Measurements from ENCODE around the gene ARL6IP4. TPM values are rescaled to one million over a fixed set of nuclear protein-coding genes. Genes with fewer than 3 reads are reported as not detected.

Gene ARL6IP4
- total RNA-seq, 4 donors from 2014 or later = 84.2 to 212 (median 153) TPM

DNA sequence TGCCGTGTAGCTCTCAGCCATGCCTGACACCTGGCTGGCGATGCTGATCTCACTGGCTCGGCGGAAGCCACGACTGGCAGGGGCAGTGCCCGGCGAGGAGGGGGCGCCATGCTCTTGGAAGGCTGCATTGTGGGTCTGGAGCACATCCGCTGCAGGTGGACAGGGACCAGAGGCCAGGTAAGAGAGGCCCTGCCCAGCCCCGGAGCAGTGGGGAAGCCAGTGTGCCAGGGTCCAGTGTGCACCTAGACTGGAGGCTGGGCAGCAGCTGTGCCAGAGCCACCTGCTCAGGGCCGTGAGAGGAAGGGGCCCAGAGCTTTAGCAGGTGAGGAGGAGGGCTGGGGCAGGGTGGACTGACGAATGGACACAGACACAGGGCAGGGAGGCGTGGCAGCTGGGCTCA, 10.1 kb downstream of the ARL6IP4 start:
- WGBS, 2 donors = 93% methylated on average over 2 of the region's 13 CpGs; no CpG with 5 or more reads in 1 of the 2 donors
- DNase-seq = no peak
- Histone ChIP-seq H3K4me3 (no peak overlapping the region), H3K9me3 (no peaks in the 10 kb centered on the region), H3K36me3 (peaks cover 0 to 82% (median 5%) of the 10 kb centered on the region in 3 donors), H3K27me3 (no peaks in the 10 kb centered on the region), H3K27ac (no peak overlapping the region), H3K4me1 (peaks cover 0 to 3% (median 0%) of the 10 kb centered on the region in 3 donors)
- intact Hi-C loops (cut with DNase I) = no loop called here
- TF ChIP-seq, protein P1, sequence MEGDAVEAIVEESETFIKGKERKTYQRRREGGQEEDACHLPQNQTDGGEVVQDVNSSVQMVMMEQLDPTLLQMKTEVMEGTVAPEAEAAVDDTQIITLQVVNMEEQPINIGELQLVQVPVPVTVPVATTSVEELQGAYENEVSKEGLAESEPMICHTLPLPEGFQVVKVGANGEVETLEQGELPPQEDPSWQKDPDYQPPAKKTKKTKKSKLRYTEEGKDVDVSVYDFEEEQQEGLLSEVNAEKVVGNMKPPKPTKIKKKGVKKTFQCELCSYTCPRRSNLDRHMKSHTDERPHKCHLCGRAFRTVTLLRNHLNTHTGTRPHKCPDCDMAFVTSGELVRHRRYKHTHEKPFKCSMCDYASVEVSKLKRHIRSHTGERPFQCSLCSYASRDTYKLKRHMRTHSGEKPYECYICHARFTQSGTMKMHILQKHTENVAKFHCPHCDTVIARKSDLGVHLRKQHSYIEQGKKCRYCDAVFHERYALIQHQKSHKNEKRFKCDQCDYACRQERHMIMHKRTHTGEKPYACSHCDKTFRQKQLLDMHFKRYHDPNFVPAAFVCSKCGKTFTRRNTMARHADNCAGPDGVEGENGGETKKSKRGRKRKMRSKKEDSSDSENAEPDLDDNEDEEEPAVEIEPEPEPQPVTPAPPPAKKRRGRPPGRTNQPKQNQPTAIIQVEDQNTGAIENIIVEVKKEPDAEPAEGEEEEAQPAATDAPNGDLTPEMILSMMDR (IDR thresholded peaks at IDR 0.05) = no peak
- TF ChIP-seq POLR2A (IDR thresholded peaks at IDR 0.05) = no peak

DNA sequence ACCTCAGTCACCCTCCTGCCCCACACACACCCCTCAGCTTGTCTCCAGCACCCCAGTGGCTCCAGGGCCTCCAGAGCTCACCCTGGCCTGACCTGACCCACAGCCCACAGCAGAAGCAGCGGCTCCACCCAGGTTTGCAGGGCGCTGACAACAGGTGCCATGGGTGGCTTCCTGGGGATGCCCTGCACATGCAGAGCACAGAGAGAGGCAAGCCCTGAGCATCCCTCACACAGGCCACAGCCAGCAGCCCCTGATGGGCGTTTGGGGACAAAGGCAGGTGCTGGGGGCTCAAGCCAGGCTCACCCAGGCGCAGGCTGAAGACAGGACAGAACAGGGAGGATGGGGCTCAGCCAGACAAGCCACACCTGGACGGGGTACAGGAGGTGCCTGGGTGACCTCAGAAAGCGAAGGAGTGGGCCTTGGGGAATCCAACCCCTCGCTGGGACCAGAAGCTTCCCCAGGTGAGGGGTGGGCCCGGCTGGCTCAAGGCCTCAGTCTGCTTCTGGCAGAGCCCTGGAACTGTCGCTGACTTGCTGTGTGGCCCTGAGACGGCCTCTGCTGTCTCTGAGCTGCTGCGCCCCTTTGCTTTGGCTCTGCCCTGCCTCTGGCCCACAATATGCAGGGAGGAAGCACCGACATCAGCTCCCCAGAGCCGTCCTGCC, 10.6 kb downstream of the ARL6IP4 start:
- intact Hi-C loops (cut with DNase I) = no loop called here
- TF ChIP-seq, protein P1 (IDR thresholded peaks at IDR 0.05) = no peak
- TF ChIP-seq POLR2A (IDR thresholded peaks at IDR 0.05) = no peak
- no peak overlapping the region for H3K4me3 ChIP-seq
- no peak overlapping the region for H3K27ac ChIP-seq
- no peaks in the 10 kb centered on the region for H3K9me3 ChIP-seq
- H3K27me3 ChIP-seq = no peaks in the 10 kb centered on the region
- DNase-seq = no peak
- H3K36me3 ChIP-seq = peaks cover 0 to 82% (median 3%) of the 10 kb centered on the region in 3 donors
- WGBS, 2 donors = 100% methylated on average over 2 of the region's 13 CpGs; no CpG with 5 or more reads in 1 of the 2 donors
- peaks cover 0 to 4% (median 0%) of the 10 kb centered on the region in 3 donors for H3K4me1 ChIP-seq

DNA sequence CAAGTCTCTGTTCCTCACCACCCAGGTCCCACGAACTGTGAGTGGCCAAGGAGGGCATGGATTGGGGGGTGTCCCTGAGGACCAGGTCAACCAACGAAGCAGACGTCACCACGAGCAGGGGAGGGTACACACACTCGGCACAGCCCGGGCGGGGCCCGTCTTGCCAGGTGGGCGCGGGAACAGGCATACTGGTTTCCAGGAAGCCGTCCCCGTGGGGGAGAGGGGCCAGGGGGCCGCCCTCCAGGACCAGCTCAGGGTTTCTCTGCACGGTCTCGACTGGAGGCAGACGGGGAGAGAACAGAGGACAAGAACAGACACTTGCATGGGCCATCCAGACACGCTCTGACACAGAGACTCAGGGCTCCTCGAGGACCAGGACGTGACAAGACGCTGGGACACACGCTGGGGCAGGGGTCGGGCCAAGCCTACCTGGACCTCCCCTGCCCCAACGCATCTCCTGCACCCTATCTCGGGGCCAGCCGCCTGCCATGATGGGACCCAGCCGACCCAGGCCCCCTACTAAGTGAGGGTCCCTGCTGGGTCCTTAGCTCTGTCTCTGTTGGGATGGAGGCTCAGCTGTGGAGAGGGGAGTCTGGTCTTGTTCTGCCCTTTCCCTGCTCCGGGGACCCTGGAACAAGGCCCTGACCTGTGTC, 11.3 kb downstream of the ARL6IP4 start:
- DNase-seq = no peak
- Histone ChIP-seq H3K9me3 (no peaks in the 10 kb centered on the region), H3K36me3 (peaks cover 0 to 82% (median 0%) of the 10 kb centered on the region in 3 donors), H3K27me3 (no peaks in the 10 kb centered on the region), H3K4me1 (peaks cover 0 to 4% (median 0%) of the 10 kb centered on the region in 3 donors), H3K27ac (no peak overlapping the region), H3K4me3 (no peak overlapping the region)
- TF ChIP-seq POLR2A (IDR thresholded peaks at IDR 0.05) = no peak
- TF ChIP-seq, protein P1 (IDR thresholded peaks at IDR 0.05) = no peak
- 80% methylated on average over 8 of the region's 27 CpGs; no CpG with 5 or more reads in 1 of the 2 donors for WGBS, 2 donors
- intact Hi-C loops (cut with DNase I) = no loop called here

DNA sequence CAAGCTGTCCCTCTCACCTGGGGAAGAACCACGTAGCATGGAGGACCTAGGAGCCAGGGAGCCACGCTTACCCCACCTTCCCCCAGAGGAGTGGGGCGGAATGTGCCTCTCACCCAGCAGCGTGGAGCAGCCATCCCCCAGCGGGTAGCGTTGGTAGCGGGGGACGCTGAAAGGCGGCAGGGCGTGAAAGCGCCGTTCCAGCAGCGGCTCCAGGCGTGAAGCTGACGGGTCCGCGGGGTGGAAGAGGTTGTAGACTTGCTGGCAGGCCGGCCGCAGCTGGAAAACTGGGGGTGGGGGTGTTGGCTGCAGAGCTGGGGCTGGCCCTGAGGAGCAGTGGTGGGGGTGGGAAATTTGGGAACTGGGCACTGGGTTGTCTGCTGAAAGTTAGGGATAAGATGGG, 11.9 kb downstream of the ARL6IP4 start:
- no peak overlapping the region for H3K27ac ChIP-seq
- no peak for DNase-seq
- peaks cover 0 to 82% (median 0%) of the 10 kb centered on the region in 3 donors for H3K36me3 ChIP-seq
- no peak overlapping the region for H3K4me3 ChIP-seq
- 84 to 93% methylated on average over 2 to 5 of the region's 19 CpGs for WGBS, 2 donors
- no peaks in the 10 kb centered on the region for H3K27me3 ChIP-seq
- intact Hi-C loops (cut with DNase I) = no loop called here
- peaks cover 0 to 4% (median 0%) of the 10 kb centered on the region in 3 donors for H3K4me1 ChIP-seq
- no peaks in the 10 kb centered on the region for H3K9me3 ChIP-seq
- TF ChIP-seq POLR2A (IDR thresholded peaks at IDR 0.05) = no peak
- TF ChIP-seq, protein P1 (IDR thresholded peaks at IDR 0.05) = no peak

DNA sequence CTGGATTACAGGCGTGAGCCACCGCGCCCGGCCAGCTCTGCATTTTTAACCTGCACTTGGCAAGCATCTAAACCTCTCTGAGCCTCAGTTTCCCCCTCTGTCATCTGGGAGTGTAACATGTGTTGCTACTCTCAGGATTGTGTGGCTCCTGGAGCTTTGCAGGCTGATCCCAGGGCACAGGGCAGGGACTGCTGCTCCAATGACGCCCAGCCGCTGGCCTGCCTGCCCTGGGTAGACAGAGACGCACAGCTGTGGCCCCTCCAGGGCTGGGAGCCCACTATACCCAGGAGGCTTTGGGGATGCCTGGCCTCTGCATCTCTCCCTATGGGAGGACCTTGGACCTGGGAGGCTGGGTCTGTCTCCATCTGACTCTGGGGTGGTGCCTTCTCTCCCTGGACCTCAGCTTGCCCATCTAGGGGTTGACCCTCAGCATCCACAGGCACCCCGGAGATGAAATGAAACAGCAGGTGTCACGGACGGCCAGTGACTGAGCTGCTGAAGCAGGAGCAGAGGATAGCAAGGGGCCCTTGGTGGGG, 13.7 kb downstream of the ARL6IP4 start:
- Histone ChIP-seq H3K9me3 (no peaks in the 10 kb centered on the region), H3K27ac (no peak overlapping the region), H3K36me3 (peaks cover 0 to 68% (median 0%) of the 10 kb centered on the region in 3 donors), H3K4me1 (peaks cover 0 to 4% (median 0%) of the 10 kb centered on the region in 3 donors), H3K27me3 (no peaks in the 10 kb centered on the region), H3K4me3 (no peak overlapping the region)
- 96 to 100% methylated on average over 4 of the region's 10 CpGs for WGBS, 2 donors
- intact Hi-C loops (cut with DNase I) = no loop called here
- no peak for DNase-seq
- TF ChIP-seq POLR2A (IDR thresholded peaks at IDR 0.05) = no peak
- TF ChIP-seq, protein P1 (IDR thresholded peaks at IDR 0.05) = no peak

Data from esophagus squamous epithelium (tissue), 5 donors.